ENCODE data around the gene HOXD10. TPM values are rescaled to one million over a fixed set of nuclear protein-coding genes. Genes with fewer than 3 reads are reported as not detected.

Gene HOXD10
- total RNA-seq, 1 donor, result not detected

GRCh38 chr2:176137252-176137580 is 20.6 kb downstream of the HOXD10 start:
- Histone ChIP-seq H3K79me2 (ENCODE audit: insufficient read depth, low read length) (peaks cover 49% of the 10 kb centered on the region), H3K27me3 (ENCODE audit: insufficient read depth, low read length) (no peaks in the 10 kb centered on the region), H3K27ac (ENCODE audit: low read depth, low read length) (peak overlapping the region; percentile 89), H3K4me1 (ENCODE audit: insufficient read depth, low read length) (peaks cover 24% of the 10 kb centered on the region), H3K4me3 (ENCODE audit: insufficient read depth, low read length) (peak overlapping the region; percentile 86), H4K20me1 (ENCODE audit: insufficient read depth, low read length) (peaks cover 4% of the 10 kb centered on the region), H3K9me3 (ENCODE audit: low read depth, low read length) (no peaks in the 10 kb centered on the region), H2AFZ (ENCODE audit: low read length) (peak overlapping the region; percentile 63), H3K36me3 (ENCODE audit: insufficient read depth, low read length) (peaks cover 3% of the 10 kb centered on the region), H3K4me2 (ENCODE audit: insufficient read depth, low read length) (peak overlapping the region; percentile 88)
- no peak for TF ChIP-seq CTCF (IDR thresholded peaks at IDR 0.05; ENCODE audit: extremely low read depth, low read depth, low read length)
- peak; percentile 66 for DNase-seq (ENCODE audit: insufficient read length, low spot score, missing footprints)

- Histone ChIP-seq H3K4me2 (ENCODE audit: insufficient read depth, low read length) (peak overlapping the region; percentile 88), H4K20me1 (ENCODE audit: insufficient read depth, low read length) (peaks cover 4% of the 10 kb centered on the region), H2AFZ (ENCODE audit: low read length) (no peak overlapping the region), H3K27ac (ENCODE audit: low read depth, low read length) (no peak overlapping the region), H3K4me1 (ENCODE audit: insufficient read depth, low read length) (peaks cover 24% of the 10 kb centered on the region), H3K27me3 (ENCODE audit: insufficient read depth, low read length) (no peaks in the 10 kb centered on the region), H3K9me3 (ENCODE audit: low read depth, low read length) (no peaks in the 10 kb centered on the region), H3K79me2 (ENCODE audit: insufficient read depth, low read length) (peaks cover 50% of the 10 kb centered on the region), H3K36me3 (ENCODE audit: insufficient read depth, low read length) (no peaks in the 10 kb centered on the region), H3K4me3 (ENCODE audit: insufficient read depth, low read length) (peak overlapping the region; percentile 86)
- DNase-seq (ENCODE audit: insufficient read length, low spot score, missing footprints), result no peak
- TF ChIP-seq CTCF (IDR thresholded peaks at IDR 0.05; ENCODE audit: extremely low read depth, low read depth, low read length), result no peak
These were observed 21.3 kb downstream of the HOXD10 start for GRCh38 chr2:176137906-176138305.

- no peaks in the 10 kb centered on the region for H3K9me3 ChIP-seq (ENCODE audit: low read depth, low read length)
- H3K4me3 ChIP-seq (ENCODE audit: insufficient read depth, low read length), result no peak overlapping the region
- no peak overlapping the region for H2AFZ ChIP-seq (ENCODE audit: low read length)
- no peaks in the 10 kb centered on the region for H3K27me3 ChIP-seq (ENCODE audit: insufficient read depth, low read length)
- H3K79me2 ChIP-seq (ENCODE audit: insufficient read depth, low read length), result peaks cover 52% of the 10 kb centered on the region
- peak overlapping the region; percentile 5 for H3K27ac ChIP-seq (ENCODE audit: low read depth, low read length)
- no peaks in the 10 kb centered on the region for H3K36me3 ChIP-seq (ENCODE audit: insufficient read depth, low read length)
- no peak for TF ChIP-seq CTCF (IDR thresholded peaks at IDR 0.05; ENCODE audit: extremely low read depth, low read depth, low read length)
- peaks cover 4% of the 10 kb centered on the region for H4K20me1 ChIP-seq (ENCODE audit: insufficient read depth, low read length)
- no peak for DNase-seq (ENCODE audit: insufficient read length, low spot score, missing footprints)
- H3K4me1 ChIP-seq (ENCODE audit: insufficient read depth, low read length), result peaks cover 24% of the 10 kb centered on the region
- peak overlapping the region; percentile 19 for H3K4me2 ChIP-seq (ENCODE audit: insufficient read depth, low read length)
These were observed 21.9 kb downstream of the HOXD10 start for GRCh38 chr2:176138526-176138922.

GRCh38 chr2:176138923-176139660 is 22.5 kb downstream of the HOXD10 start:
- DNase-seq (ENCODE audit: insufficient read length, low spot score, missing footprints), result peak; percentile 77
- TF ChIP-seq CTCF (IDR thresholded peaks at IDR 0.05; ENCODE audit: extremely low read depth, low read depth, low read length), result no peak
- Histone ChIP-seq H2AFZ (ENCODE audit: low read length) (no peak overlapping the region), H3K4me2 (ENCODE audit: insufficient read depth, low read length) (peak overlapping the region; percentile 25), H3K9me3 (ENCODE audit: low read depth, low read length) (no peaks in the 10 kb centered on the region), H4K20me1 (ENCODE audit: insufficient read depth, low read length) (peaks cover 4% of the 10 kb centered on the region), H3K36me3 (ENCODE audit: insufficient read depth, low read length) (no peaks in the 10 kb centered on the region), H3K4me1 (ENCODE audit: insufficient read depth, low read length) (peaks cover 24% of the 10 kb centered on the region), H3K79me2 (ENCODE audit: insufficient read depth, low read length) (peaks cover 57% of the 10 kb centered on the region), H3K27ac (ENCODE audit: low read depth, low read length) (peak overlapping the region; percentile 5), H3K27me3 (ENCODE audit: insufficient read depth, low read length) (no peaks in the 10 kb centered on the region), H3K4me3 (ENCODE audit: insufficient read depth, low read length) (peak overlapping the region; percentile 1)

Measured in osteoblast (primary cell).